Measurements from ENCODE around the gene TMEM144. TPM values are rescaled to one million over a fixed set of nuclear protein-coding genes. Genes with fewer than 3 reads are reported as not detected.

Gene TMEM144
- 10 to 100 TPM; 11.4 to 18.3 (median 14.4) TPM for total RNA-seq
- polyA plus RNA-seq: 6.9 TPM
- long read RNA-seq, donor 1, transcript TMEM144-201 (13 exons, 3,442 nt): major isoform, 10 of 21 reads
- long read RNA-seq, donor 1, partial matches to known transcripts: 0 of 21 reads
- long read RNA-seq, donor 1, other reads (novel, unspliced or antisense): 11 of 21 reads
- long read RNA-seq, donor 2, transcript TMEM144-201 (13 exons, 3,442 nt): major isoform, 5 of 6 reads
- long read RNA-seq, donor 2, partial matches to known transcripts: 0 of 6 reads
- long read RNA-seq, donor 2, other reads (novel, unspliced or antisense): 0 of 6 reads
- long read RNA-seq, donor 3, transcript TMEM144-201 (13 exons, 3,442 nt): major isoform, 16 of 27 reads
- long read RNA-seq, donor 3, partial matches to known transcripts: 0 of 27 reads
- long read RNA-seq, donor 3, other reads (novel, unspliced or antisense): 11 of 27 reads
- long read RNA-seq, donor 4, partial matches to known transcripts: 0 of 6 reads
- long read RNA-seq, donor 4, other reads (novel, unspliced or antisense): 3 of 6 reads

DNA sequence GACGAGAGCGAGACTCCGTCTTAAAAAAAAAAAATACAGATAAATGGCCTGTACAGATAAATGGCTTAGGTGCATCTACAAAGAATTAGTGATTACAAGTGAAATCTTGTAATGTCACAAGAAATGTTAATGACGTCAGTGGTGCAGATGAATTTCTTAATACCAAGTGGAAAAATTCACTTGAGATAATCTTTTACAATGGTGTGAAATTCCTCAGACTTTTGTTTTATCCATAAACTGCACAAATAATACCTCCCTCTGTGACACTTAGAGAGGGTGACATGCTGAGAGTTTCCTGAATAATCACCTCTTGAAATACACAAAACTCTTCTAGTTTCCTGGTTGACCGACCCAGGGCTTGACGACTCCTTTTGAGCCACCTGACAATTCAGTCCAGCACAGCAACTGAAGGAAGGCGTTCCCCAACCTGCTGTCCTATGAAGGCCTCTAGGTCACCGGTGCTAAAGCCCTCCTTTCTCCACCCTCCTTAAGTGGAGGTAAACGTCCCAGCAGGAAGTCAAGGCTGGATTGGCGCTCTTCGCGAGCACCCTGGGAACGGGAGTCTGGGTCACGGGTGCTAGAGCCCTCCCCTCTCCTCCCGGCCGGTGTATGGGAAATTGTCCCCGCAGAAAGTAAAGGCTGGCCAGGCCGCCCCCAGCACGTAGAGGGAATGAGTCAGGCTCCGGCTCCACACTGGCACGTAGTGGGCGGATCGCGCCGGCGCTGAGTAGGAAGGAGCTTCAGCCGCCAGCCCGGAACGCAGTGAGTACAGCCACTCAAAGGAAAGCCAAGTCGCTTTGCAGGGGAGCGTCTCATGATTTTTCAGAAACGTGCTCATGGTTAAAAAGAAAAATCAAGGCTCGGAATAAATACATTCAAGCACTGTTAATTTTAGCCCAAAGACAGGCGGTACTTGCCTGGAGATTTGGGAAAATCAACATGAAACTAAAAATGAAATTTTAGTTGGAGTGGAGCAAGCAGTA lies at the start of gene TMEM144:
TMEM144 (plus strand) TSS at position 662 of the 983 bp plus-strand sequence. CDS start 2,182 bp downstream, outside the sequence.
- ATAC-seq (peak; percentile 99 to 100), DNase-seq (peak; percentile 95 to 96 (median 96))
- H3K4me3 ChIP-seq (ENCODE audit: low read length): peak within 1 kb of the TSS; percentile 74
- peak within 1 kb of the TSS; percentile 90 for H3K27ac ChIP-seq (ENCODE audit: low read length)
- intact Hi-C loops (cut with DNase I): no loop called here
- H3K4me1 ChIP-seq (ENCODE audit: control insufficient read depth, insufficient read depth, low read length): no peaks in the 10 kb centered on the region
- H3K27me3 ChIP-seq (ENCODE audit: control insufficient read depth, insufficient read depth): no peaks in the 10 kb centered on the region
- WGBS: 9% methylated on average over 34 of the region's 34 CpGs
- no peaks in the 10 kb centered on the region for H3K9me3 ChIP-seq (ENCODE audit: control insufficient read depth, low read length)

DNA sequence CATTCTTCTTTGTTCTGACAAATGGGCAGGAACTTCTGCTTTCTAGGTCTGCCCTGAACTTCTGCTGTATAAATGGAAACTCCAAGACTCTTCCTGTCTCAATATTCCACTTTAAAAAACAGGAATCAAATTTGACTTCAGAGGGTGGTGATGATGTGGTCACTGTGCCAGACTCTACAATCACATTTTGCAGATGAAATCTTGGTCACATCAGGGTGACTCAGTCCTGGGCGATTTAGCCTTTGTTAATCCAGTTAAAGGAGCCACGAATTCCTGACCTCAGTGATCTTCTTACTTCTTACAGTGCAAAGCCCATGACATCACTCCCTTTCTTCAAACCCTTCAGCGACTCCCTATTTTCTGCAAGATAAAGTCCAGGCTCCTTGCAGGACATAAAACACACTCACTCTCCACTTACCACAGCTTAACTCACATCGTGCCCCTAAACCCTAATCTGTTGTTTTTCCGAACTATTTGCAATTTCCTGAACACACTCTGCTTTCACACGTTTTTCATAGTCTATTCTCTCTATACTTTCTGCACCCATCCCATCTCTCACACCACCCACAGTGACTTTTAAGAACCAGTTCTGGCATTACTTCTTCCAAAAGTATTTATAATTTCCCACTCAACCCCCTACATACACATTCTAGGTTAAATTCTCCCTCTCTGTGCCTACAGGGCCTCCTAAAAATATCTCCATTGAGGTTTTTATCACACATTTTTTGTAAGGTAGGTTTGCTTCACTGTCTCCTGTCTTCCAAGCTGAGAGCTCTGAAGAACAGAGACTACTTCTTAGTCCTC lies 48.5 kb upstream of the TMEM144 start:
- Histone ChIP-seq H3K4me3 (ENCODE audit: low read length) (no peak overlapping the region), H3K27ac (ENCODE audit: low read length) (peak overlapping the region; percentile 51), H3K27me3 (ENCODE audit: control insufficient read depth, insufficient read depth) (no peaks in the 10 kb centered on the region), H3K4me1 (ENCODE audit: control insufficient read depth, insufficient read depth, low read length) (peaks cover 2% of the 10 kb centered on the region), H3K9me3 (ENCODE audit: control insufficient read depth, low read length) (no peaks in the 10 kb centered on the region)
- intact Hi-C loops (cut with DNase I): loop anchor here in 1 of 4 donors (5.0 kb wide), 1 partner anchor 154 kb away; no protein-coding TSS in a partner anchor
- ATAC-seq (peak; percentile 82 to 95), DNase-seq (no peak)
- 18% methylated on average over 6 of the region's 6 CpGs for WGBS

DNA sequence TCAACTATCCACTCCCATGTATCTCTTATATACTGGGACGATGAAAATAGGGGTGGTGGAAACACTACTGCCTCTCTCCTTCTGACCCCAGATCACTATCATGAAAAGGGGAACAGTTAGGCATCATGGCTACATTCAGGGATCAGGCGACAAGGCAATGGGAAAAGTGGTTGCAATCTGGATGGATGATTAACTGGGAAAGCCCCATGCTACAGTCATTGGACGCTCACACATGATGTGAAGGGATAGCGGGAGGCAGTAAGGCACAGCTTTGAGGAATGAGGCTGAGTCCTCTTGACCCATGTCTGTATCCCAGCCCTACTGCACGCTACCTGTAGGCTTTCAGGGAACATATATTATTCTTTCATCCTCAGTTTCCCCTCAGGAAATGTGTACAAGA lies 47.7 kb upstream of the TMEM144 start:
- ATAC-seq (no peak), DNase-seq (no peak)
- Histone ChIP-seq H3K27me3 (ENCODE audit: control insufficient read depth, insufficient read depth) (no peaks in the 10 kb centered on the region), H3K9me3 (ENCODE audit: control insufficient read depth, low read length) (no peaks in the 10 kb centered on the region), H3K4me1 (ENCODE audit: control insufficient read depth, insufficient read depth, low read length) (peaks cover 2% of the 10 kb centered on the region), H3K27ac (ENCODE audit: low read length) (no peak overlapping the region), H3K4me3 (ENCODE audit: low read length) (no peak overlapping the region)
- WGBS: 90% methylated on average over 5 of the region's 5 CpGs
- intact Hi-C loops (cut with DNase I): loop anchor here in 1 of 4 donors (5.0 kb wide), 1 partner anchor 155 kb away; no protein-coding TSS in a partner anchor

DNA sequence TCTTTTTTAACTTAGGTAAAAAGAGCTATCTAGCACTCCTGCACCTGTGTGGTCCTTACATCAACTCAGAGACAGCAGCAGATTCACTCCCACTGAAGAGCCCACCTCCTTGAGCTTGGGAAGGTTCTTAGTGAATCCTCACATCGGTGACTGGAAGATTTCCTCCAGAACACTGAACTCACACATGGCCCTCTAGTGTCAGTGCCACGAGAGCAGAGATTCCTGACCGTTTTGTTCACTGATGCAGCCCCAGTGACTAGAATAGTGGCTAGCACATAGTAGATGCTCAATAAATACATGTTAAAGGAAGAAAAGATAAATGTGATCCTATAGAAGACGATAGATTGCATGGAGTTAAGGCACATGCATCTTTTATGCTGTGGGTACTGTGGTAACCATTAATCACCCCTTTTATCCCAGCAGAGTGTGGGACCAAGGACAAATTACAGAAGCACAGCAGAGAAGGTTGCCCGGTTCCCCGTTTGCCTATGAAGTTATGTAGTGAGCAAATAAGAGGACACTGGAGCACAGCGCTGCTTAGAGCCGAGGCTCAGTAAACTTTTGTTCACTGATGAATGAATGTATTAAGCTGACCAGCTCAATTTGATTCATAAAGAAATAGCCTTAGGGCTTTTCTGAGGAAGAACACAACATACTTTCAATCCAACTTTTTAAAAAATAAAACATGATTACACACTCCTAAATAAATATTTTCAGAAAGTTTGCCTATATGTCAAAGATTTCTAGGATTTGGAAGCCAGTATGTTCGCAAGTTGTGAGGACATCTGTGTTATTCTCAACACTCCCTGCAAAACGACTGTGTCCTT lies 46.1 kb upstream of the TMEM144 start:
- Histone ChIP-seq H3K27me3 (ENCODE audit: control insufficient read depth, insufficient read depth) (no peaks in the 10 kb centered on the region), H3K4me3 (ENCODE audit: low read length) (peak overlapping the region; percentile 50), H3K4me1 (ENCODE audit: control insufficient read depth, insufficient read depth, low read length) (peaks cover 5% of the 10 kb centered on the region), H3K27ac (ENCODE audit: low read length) (peak overlapping the region; percentile 48), H3K9me3 (ENCODE audit: control insufficient read depth, low read length) (no peaks in the 10 kb centered on the region)
- intact Hi-C loops (cut with DNase I): loop anchor here in 1 of 4 donors (5.0 kb wide), 1 partner anchor 157 kb away; no protein-coding TSS in a partner anchor
- DNase-seq: no peak
- ATAC-seq: peak in 1 of 2 donors; percentile 24
- 38% methylated on average over 10 of the region's 10 CpGs for whole genome bisulfite sequencing

DNA sequence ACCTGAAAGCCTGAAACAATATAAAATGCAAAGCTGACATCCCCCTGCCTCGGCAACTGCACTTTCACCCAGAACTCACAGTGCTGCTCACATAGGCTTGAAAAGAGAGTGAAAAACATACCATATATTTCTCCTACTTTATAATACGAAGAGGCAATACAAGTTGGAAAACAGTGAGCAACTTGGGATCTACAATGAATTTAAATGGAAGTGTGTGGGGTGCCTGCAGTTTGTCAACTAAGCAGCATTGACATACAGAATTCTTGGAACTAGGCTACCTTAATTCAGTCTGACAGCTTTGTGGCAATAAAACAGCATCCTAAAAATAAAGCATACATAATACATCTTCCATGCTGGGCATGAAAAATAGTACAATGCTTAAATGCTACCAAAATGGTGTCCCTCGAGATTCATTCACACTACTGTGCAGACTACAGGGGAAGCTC lies 45.5 kb upstream of the TMEM144 start:
- DNase-seq (no peak), ATAC-seq (no peak)
- Histone ChIP-seq H3K27me3 (ENCODE audit: control insufficient read depth, insufficient read depth) (no peaks in the 10 kb centered on the region), H3K4me3 (ENCODE audit: low read length) (peak overlapping the region; percentile 50), H3K9me3 (ENCODE audit: control insufficient read depth, low read length) (no peaks in the 10 kb centered on the region), H3K27ac (ENCODE audit: low read length) (peak overlapping the region; percentile 14), H3K4me1 (ENCODE audit: control insufficient read depth, insufficient read depth, low read length) (peaks cover 5% of the 10 kb centered on the region)
- intact Hi-C loops (cut with DNase I): loop anchor here in 1 of 4 donors (5.0 kb wide), 1 partner anchor 157 kb away; no protein-coding TSS in a partner anchor
- WGBS: 24% methylated on average over 3 of the region's 3 CpGs

DNA sequence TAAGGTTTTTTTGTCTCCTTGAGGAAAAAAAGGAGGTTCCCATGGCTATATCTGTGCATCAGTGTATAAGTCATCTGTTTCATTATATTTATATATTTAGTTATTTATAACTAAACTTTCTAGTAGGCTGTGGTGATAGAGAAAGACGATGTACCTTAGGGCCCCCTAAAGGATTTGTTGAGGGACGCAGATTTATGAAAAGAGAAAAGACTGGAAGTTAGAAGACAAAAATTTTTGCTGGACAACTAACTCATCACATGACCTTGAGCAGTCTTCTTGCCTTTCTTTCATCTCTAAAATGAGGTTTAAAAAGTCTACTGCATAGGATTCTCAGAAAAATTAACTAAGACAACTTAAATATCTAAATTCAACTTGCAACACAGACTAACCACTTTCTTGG lies 43.6 kb upstream of the TMEM144 start:
- no peaks in the 10 kb centered on the region for H3K27me3 ChIP-seq (ENCODE audit: control insufficient read depth, insufficient read depth)
- 24% methylated on average over 2 of the region's 2 CpGs for WGBS
- peak overlapping the region; percentile 50 for H3K4me3 ChIP-seq (ENCODE audit: low read length)
- ATAC-seq: no peak
- DNase-seq: no peak
- H3K9me3 ChIP-seq (ENCODE audit: control insufficient read depth, low read length): no peaks in the 10 kb centered on the region
- peaks cover 5% of the 10 kb centered on the region for H3K4me1 ChIP-seq (ENCODE audit: control insufficient read depth, insufficient read depth, low read length)
- intact Hi-C loops (cut with DNase I): no loop called here
- H3K27ac ChIP-seq (ENCODE audit: low read length): no peak overlapping the region

DNA sequence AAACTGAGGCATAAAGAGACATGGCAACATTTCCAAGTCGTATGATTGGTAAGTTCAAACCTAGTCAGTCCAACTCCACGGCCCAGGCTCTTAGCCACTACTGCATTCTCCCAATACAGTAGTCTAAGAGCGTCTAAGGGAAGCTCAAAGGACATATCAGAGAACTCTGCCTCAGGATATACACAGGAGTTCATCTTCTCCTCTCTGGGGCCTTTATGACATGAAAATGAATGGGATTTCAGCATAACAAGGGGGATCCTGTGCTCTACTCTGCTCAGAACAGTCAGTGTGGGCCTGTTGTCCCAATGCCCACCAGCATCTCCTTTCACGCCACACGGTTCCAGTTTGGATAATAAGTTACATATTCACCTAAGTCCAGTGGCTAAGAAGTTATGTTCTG lies 41.7 kb upstream of the TMEM144 start:
- DNase-seq: no peak
- H3K27me3 ChIP-seq (ENCODE audit: control insufficient read depth, insufficient read depth): no peaks in the 10 kb centered on the region
- ATAC-seq: no peak
- H3K4me1 ChIP-seq (ENCODE audit: control insufficient read depth, insufficient read depth, low read length): peaks cover 5% of the 10 kb centered on the region
- H3K4me3 ChIP-seq (ENCODE audit: low read length): peak overlapping the region; percentile 50
- H3K9me3 ChIP-seq (ENCODE audit: control insufficient read depth, low read length): no peaks in the 10 kb centered on the region
- whole genome bisulfite sequencing: 54% methylated on average over 5 of the region's 5 CpGs
- intact Hi-C loops (cut with DNase I): no loop called here
- peak overlapping the region; percentile 76 for H3K27ac ChIP-seq (ENCODE audit: low read length)

DNA sequence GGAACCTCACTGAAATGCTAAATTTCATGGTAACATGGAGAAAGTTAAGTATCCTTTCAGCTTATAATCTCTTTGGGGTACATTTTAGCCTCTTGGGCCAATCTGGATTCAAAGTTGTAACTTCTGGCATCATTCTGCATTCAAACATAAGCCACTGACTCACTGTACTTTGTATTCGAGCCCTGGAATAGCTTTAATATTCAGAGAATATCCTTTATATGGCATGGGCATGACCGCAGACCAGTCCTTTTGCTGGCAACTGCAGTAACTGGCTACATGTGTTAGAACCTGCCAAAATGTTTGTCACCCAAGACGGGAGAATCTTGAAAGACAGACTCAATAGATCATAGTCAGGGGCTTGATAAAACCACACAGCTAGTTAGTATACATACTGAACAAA lies 40.8 kb upstream of the TMEM144 start:
- intact Hi-C loops (cut with DNase I): no loop called here
- H3K27me3 ChIP-seq (ENCODE audit: control insufficient read depth, insufficient read depth): no peaks in the 10 kb centered on the region
- peaks cover 3% of the 10 kb centered on the region for H3K4me1 ChIP-seq (ENCODE audit: control insufficient read depth, insufficient read depth, low read length)
- peak overlapping the region; percentile 73 for H3K27ac ChIP-seq (ENCODE audit: low read length)
- no peaks in the 10 kb centered on the region for H3K9me3 ChIP-seq (ENCODE audit: control insufficient read depth, low read length)
- H3K4me3 ChIP-seq (ENCODE audit: low read length): peak overlapping the region; percentile 50
- peak; percentile 7 to 10 for ATAC-seq
- WGBS: 4% methylated on average over 3 of the region's 3 CpGs
- no peak for DNase-seq

DNA sequence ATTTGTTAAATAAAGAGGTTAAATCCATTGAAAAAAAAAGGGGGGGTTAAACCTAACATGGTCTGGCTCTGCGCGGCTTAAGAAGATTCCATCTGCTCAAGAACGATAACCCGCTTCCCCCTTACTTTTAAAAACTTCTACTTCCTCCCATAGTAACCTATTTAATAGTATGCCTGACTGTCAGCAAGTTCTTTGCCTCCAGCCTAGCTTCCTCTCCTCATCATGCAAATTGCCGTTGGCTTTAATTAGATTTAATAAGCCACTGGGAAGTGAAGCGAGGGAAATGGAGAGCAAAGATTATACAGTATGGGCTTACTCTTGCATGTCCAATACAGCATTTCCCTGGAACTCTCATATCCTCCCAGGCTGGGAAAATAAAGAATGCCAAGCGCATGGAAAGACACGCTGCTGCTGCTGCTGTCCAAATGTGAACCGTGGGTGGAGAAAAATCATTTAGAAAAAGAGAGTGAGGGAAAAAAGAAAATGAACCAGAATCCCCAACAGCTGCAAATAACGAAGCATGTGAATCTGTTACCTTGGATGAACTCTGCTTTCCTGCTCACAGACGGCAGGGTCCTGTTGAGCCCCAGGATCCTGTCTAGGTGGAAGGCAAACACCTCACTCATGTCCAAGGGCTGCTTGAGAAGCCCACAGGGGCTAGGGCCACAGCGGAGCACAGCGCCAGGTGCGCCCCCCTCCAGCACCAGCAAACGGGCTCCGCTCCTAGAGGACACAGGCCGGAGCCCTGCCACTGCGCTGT lies 40.2 kb upstream of the TMEM144 start:
- H3K4me1 ChIP-seq (ENCODE audit: control insufficient read depth, insufficient read depth, low read length): peaks cover 3% of the 10 kb centered on the region

More for the DNA sequence above, 40.2 kb upstream of the TMEM144 start:
- H3K27ac ChIP-seq (ENCODE audit: low read length): peak overlapping the region; percentile 80
- DNase-seq (peak in 2 of 3 donors; percentile 42 to 58), ATAC-seq (peak; percentile 41 to 69)
- no peaks in the 10 kb centered on the region for H3K9me3 ChIP-seq (ENCODE audit: control insufficient read depth, low read length)
- intact Hi-C loops (cut with DNase I): loop anchor here (2.0 to 10.0 kb wide), 3 partner anchors 175 to 178 kb away; no protein-coding TSS in a partner anchor
- H3K4me3 ChIP-seq (ENCODE audit: low read length): peak overlapping the region; percentile 50
- H3K27me3 ChIP-seq (ENCODE audit: control insufficient read depth, insufficient read depth): no peaks in the 10 kb centered on the region
- 9% methylated on average over 18 of the region's 18 CpGs for WGBS

Data from right cardiac atrium (tissue), 5 donors.